Activated CD4-positive, alpha-beta T cell treated with anti-CD3 and anti-CD28 coated beads for 24 hours (primary cell): ENCODE measurements around the gene ENTREP3.

Experiments
- DNase-seq, 2 donors: peaks; one replicate each; pipeline ENCODE4 v3.0.0-alpha.2; 2020; ENCODE audit warnings: low read depth in 2 of 2

ENTREP3 gene

DNA sequence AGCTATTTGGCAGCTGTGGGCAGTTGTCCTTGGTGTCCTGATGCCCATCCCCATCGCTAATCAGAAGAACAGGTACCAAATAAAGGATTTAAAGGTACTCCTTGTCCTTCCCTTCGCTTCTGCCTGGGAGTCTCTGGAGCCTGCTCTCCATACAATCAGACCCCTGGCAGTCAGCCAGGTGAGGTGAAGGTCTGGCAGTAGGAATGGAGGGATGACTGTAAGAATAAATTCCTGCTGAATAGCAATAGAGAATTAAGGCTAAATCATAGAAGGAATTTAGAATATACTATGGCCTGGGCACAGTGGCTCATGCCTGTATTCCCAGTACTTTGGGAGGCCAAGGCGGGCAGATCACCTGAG is 56.8 kb downstream of the ENTREP3 start:
- DNase-seq, result no peak

GRCh38 chr1:155197901-155198546 is 57.3 kb downstream of the ENTREP3 start:
- no peak for DNase-seq
